Glutamatergic neuron (in vitro differentiated cells): ENCODE measurements around the gene NUP210. TPM values are rescaled to one million over a fixed set of nuclear protein-coding genes. Genes with fewer than 3 reads are reported as not detected.
A peak's percentile ranks its signal among the peaks of the same experiment; 100 is the strongest.

ENCODE experiments used
- DNase-seq: peaks from one replicate; pipeline ENCODE4 v3.0.0; 2022
- H3K27ac Mint-ChIP-seq: one replicate; pipeline ENCODE4 v1.8.0; 2020; ENCODE audit warnings: mild to moderate bottlenecking, mixed read lengths, inconsistent platforms; ENCODE audit not compliant: unreplicated experiment
- H3K27me3 Mint-ChIP-seq: one replicate; pipeline ENCODE4 v1.8.0; 2020; ENCODE audit warnings: mild to moderate bottlenecking, moderate library complexity, mixed read lengths, inconsistent platforms; ENCODE audit not compliant: unreplicated experiment
- H3K36me3 Mint-ChIP-seq: one replicate; pipeline ENCODE4 v1.8.0; 2020; ENCODE audit warnings: mild to moderate bottlenecking, mixed read lengths, inconsistent platforms; ENCODE audit not compliant: unreplicated experiment
- H3K4me1 Mint-ChIP-seq: one replicate; pipeline ENCODE4 v1.8.0; 2020; ENCODE audit warnings: mild to moderate bottlenecking, low read depth, mixed read lengths, inconsistent platforms; ENCODE audit not compliant: unreplicated experiment
- H3K4me3 Mint-ChIP-seq: one replicate; pipeline ENCODE4 v1.8.0; 2020; ENCODE audit warnings: mild to moderate bottlenecking, mixed read lengths, inconsistent platforms; ENCODE audit not compliant: unreplicated experiment
- H3K9me3 Mint-ChIP-seq: one replicate; pipeline ENCODE4 v1.8.0; 2020; ENCODE audit warnings: mild to moderate bottlenecking, moderate library complexity, mixed read lengths, inconsistent platforms; ENCODE audit not compliant: unreplicated experiment
- CTCF ChIP-seq: fragments of 200-600 bp; sonication (generic); IDR thresholded peaks from one replicate; pipeline ENCODE4 v1.5.0; 2021; ENCODE audit not compliant: partially characterized antibody, unreplicated experiment
- total RNA-seq: library from RNA; stranded (reverse); fragmentation: NEBNext Ultra II Directional; extraction: Animal tissue kit (Norgen Biotek cat#: 25700); gene quantifications from one replicate; pipeline ENCODE4 v1.2.1, GENCODE V29; 2021; ENCODE audit not compliant: unreplicated experiment

NUP210 gene
- total RNA-seq, 1 donor from 2014 or later: 2.4 TPM

GRCh38 chr3:13404626-13405452 lies 15.3 kb downstream of the NUP210 start:
- Mint-ChIP-seq H3K4me3 (no peak overlapping the region), H3K27ac (no peak overlapping the region), H3K27me3 (no peaks in the 10 kb centered on the region), H3K36me3 (peaks cover 15% of the 10 kb centered on the region), H3K9me3 (peaks cover 5% of the 10 kb centered on the region), H3K4me1 (peaks cover 6% of the 10 kb centered on the region)
- DNase-seq: no peak
- no peak for TF ChIP-seq CTCF

GRCh38 chr3:13403847-13404246 lies 16.3 kb downstream of the NUP210 start:
- Mint-ChIP-seq H3K27ac (no peak overlapping the region), H3K36me3 (peaks cover 11% of the 10 kb centered on the region), H3K9me3 (peaks cover 5% of the 10 kb centered on the region), H3K4me1 (peaks cover 9% of the 10 kb centered on the region), H3K27me3 (no peaks in the 10 kb centered on the region), H3K4me3 (no peak overlapping the region)
- DNase-seq: peak; percentile 48
- no peak for TF ChIP-seq CTCF

- Mint-ChIP-seq H3K27me3 (no peaks in the 10 kb centered on the region), H3K4me1 (peaks cover 9% of the 10 kb centered on the region), H3K9me3 (peaks cover 5% of the 10 kb centered on the region), H3K36me3 (peaks cover 11% of the 10 kb centered on the region), H3K27ac (no peak overlapping the region), H3K4me3 (no peak overlapping the region)
- no peak for DNase-seq
- no peak for TF ChIP-seq CTCF
Measured at GRCh38 chr3:13403213-13403819, 16.8 kb downstream of the NUP210 start.

- no peak overlapping the region for H3K27ac Mint-ChIP-seq
- TF ChIP-seq CTCF: no peak
- no peaks in the 10 kb centered on the region for H3K36me3 Mint-ChIP-seq
- no peak for DNase-seq
- peaks cover 2% of the 10 kb centered on the region for H3K9me3 Mint-ChIP-seq
- H3K27me3 Mint-ChIP-seq: no peaks in the 10 kb centered on the region
- no peak overlapping the region for H3K4me3 Mint-ChIP-seq
- H3K4me1 Mint-ChIP-seq: peaks cover 9% of the 10 kb centered on the region
Measured at GRCh38 chr3:13401149-13401548, 19.0 kb downstream of the NUP210 start.

GRCh38 chr3:13400114-13400673 lies 19.9 kb downstream of the NUP210 start:
- Mint-ChIP-seq H3K27me3 (no peaks in the 10 kb centered on the region), H3K36me3 (no peaks in the 10 kb centered on the region), H3K27ac (no peak overlapping the region), H3K9me3 (peaks cover 3% of the 10 kb centered on the region), H3K4me3 (no peak overlapping the region), H3K4me1 (peaks cover 9% of the 10 kb centered on the region)
- DNase-seq: no peak
- no peak for TF ChIP-seq CTCF
